GM21529 (cell line): ENCODE results near the gene KRT14.
"Not testable (repeated sequence)": the region's sequence is repeated elsewhere in the genome, so short reads cannot be mapped to it uniquely, and the experiment has no call there.

Experiments used
- ATAC-seq: cut with Tn5 transposase; IDR thresholded peaks from one replicate; pipeline ENCODE4 v1.9.1; 2021; ENCODE audit not compliant: unreplicated experiment

Gene KRT14

GRCh38 chr17:41580244-41580575, 6.5 kb downstream of the KRT14 start:
- ATAC-seq = no peak

- ATAC-seq = no peak
These were observed 7.0 kb downstream of the KRT14 start for GRCh38 chr17:41579484-41580243.

- no peak for ATAC-seq
These were observed 7.7 kb downstream of the KRT14 start for GRCh38 chr17:41578971-41579370.

- no peak for ATAC-seq
These were observed 8.2 kb downstream of the KRT14 start for GRCh38 chr17:41578538-41578937.

- ATAC-seq = not testable (repeated sequence)
These were observed 10.0 kb downstream of the KRT14 start for GRCh38 chr17:41576740-41577139.

GRCh38 chr17:41575336-41575735, 11.4 kb downstream of the KRT14 start:
- ATAC-seq = no peak

GRCh38 chr17:41571561-41572434, 14.9 kb downstream of the KRT14 start, which contains the start of gene KRT9:
TSS of gene KRT9 (minus strand) at chr17:41572059. CDS start at chr17:41571992, 67 bp downstream.
- no peak for ATAC-seq

GRCh38 chr17:41567317-41567716, 19.4 kb downstream of the KRT14 start:
- no peak for ATAC-seq

GRCh38 chr17:41565338-41565737, 21.4 kb downstream of the KRT14 start:
- ATAC-seq = no peak

GRCh38 chr17:41563607-41564170, 23.0 kb downstream of the KRT14 start:
- ATAC-seq = no peak

GRCh38 chr17:41561554-41561953, 25.1 kb downstream of the KRT14 start:
- ATAC-seq = no peak

- ATAC-seq = no peak
These were observed 27.1 kb downstream of the KRT14 start for GRCh38 chr17:41559548-41559947.

GRCh38 chr17:41556931-41557330, 29.8 kb downstream of the KRT14 start:
- ATAC-seq = no peak

- ATAC-seq = no peak
These were observed 30.4 kb downstream of the KRT14 start for GRCh38 chr17:41556306-41556705.

GRCh38 chr17:41555105-41555887, 31.4 kb downstream of the KRT14 start:
- no peak for ATAC-seq

- no peak for ATAC-seq
These were observed 32.6 kb downstream of the KRT14 start for GRCh38 chr17:41553987-41554680.

GRCh38 chr17:41553176-41553575, 33.5 kb downstream of the KRT14 start:
- no peak for ATAC-seq

GRCh38 chr17:41552455-41552854, 34.2 kb downstream of the KRT14 start:
- ATAC-seq = no peak

- no peak for ATAC-seq
These were observed 35.3 kb downstream of the KRT14 start for GRCh38 chr17:41551365-41551764.

GRCh38 chr17:41549596-41550039, 37.1 kb downstream of the KRT14 start:
- ATAC-seq = no peak
